NCI-H446 (cell line): Measurements from ENCODE around the gene APEX1.
"Not testable (repeated sequence)": the region's sequence is repeated elsewhere in the genome, so short reads cannot be mapped to it uniquely, and the experiment has no call there.

Source experiments
- DNase-seq, 2 experiments: peaks; one replicate each; lab custom pipeline; 2025; lab: John Stamatoyannopoulos, UW

APEX1 gene

DNA sequence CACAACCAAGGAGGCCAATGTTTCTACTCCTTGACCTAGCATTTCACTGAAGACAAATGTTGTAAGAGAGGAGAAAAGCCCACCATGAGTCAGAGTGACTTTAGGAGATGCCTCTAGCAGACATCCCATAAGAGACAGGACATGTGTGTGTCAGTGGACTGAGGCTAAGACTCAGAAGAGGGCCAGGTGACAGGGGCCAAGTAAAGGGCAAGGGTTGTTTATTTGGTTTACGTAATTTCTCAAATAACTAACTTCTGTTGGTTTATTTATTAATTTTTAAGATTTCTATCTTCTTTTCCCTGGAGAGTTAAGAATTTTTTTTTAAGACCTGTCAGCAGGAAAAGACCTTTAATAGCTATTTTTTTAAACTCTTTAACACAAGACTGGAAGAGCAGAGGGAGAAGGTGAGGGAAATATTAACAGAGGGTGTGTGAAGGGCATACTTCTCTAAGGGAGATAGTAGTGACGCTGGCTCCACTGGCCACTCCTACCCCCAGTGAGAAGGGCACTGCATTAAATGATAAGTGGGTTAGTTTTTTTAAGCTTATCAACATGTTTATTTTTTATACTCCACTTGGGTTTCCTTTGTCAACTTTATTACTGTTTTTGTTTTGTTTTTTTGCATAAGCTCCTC, 17.6 kb downstream of the APEX1 start:
- no peak for DNase-seq

DNA sequence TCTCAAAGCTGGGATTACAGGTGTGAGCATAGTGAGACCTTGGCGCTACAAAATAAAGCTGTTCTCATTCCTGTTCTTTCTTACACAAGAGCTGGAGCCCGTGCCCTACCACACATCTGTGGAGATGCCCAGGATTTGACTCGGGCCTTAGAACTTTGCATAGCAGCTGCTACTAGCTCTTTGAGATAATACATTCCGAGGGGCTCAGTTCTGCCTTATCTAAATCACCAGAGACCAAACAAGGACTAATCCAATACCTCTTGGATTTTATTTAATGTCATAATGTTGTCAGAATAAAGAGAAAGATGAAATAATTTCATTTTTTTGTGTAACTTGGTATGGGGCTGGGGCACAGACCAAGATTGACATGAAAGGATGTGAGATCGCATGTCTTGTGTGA, 21.8 kb downstream of the APEX1 start:
- no peak for DNase-seq

DNA sequence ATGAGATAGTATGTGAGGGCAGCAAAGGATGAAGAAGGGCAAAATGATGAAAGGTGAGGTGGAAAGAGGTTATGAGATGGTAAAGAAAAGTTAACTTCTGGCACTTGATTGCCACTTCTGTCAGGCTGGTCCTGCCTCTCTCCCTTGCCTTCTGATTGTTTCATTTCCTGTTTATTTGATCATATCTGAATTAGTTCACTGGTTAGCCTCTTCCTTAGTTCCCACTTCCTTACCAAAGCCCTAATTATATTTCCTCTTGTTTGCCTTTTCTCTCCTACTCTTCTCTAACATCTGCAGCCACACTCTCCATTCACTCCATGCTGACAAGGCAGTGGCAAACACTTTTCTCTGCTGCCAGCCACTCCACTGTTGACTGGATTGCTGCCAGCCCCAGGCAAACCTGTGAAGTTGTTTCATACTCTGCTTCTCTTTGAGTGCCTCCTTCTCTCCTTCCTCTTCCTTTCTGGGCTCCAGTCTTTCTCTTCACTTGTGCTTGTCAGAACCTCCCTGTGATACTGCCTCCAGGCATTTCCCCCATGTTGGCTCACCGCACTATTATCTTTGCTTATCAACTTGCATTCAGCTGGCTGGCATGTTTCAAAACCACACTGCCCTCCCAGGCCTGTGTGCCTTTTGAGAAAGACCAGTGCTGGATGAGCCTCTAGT, 22.3 kb downstream of the APEX1 start:
- DNase-seq: no peak

DNA sequence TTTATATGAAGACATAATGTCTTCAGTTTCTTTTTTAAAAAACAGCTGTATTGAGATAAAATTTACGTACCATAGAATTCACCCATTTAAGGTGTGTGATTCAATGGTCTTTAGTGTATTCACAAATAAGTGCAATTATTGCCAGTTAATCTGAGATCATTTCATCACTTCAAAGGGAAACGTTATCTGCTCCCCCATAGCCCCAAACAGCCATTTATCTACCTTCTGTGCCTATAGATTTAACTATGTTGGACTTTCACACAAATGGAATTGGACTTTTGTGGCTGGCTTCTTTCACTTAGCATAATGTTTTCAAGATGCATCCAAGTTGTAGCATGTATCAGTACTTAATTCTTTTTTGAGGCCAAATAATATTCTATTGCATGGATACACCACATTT, 23.9 kb downstream of the APEX1 start:
- no peak for DNase-seq

DNA sequence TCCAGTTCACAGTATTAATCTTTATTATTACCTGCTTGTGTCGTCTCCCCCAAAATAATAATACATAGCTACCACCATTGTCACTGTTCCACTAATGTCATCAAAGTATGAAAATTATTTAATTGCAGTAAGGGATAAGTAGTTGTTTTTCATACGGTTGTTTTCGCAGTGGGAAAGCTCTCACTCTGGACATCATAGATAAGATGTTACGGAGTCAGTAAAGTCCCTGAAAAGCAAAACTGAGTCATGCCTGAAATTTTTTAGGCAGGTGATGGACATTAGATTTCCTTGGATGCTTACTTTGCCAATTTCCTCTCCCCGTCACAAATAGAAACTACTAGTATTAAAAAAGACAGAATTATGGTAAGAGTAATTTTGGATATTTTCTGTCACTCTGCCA, 27.4 kb downstream of the APEX1 start:
- DNase-seq: no peak

DNA sequence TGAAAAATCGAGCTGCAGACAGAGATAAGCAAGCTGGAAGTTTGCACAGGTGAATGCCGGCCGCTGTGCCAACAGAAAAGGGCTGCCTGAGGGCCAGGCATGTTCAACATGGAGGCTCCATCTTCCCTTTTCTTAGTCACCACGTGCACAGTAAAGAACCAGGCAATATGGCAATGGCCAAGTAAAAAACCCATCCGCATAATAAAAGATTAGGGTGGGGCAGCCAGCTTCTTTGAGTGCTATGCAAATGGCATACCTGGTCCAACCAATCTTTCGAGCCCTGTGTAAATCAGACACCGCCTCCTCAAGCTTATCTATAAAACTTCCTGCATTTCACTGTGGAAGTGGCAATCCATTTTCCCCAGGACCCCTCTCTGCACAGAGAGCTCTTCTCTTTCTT, 30.9 kb downstream of the APEX1 start:
- DNase-seq: no peak

DNA sequence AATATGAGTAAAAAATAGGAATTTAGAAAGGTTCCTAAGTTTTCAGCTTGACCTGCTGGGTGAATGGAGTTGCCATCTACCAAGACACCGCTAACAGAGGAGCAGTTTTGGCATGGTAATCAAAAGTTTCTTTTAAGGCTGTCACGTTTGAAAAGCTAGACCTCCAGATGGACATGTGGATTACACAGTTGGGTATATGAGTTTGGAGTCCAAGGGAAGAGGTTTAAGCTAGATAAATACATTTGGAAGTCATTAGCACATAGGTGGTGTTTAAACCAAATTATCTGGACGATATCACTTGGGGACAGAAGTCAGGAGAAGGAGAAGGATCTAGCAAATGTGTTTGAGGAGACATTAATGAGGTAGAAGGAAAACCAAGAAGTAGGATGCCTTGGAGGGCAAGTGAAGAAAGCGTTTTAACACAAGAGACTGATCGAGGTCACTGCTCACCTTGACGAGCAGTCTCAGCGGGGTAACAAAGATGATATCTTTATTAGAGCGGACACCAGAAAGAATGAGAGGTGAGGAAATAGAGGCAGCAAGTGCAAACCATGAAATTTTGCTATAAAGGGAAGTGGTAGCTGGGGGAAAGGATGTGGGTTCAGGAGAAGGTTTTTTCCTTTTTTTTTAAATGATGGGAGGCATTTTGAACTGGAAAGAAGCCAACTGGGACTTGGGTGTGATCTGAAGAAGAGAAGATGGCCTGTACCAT, 31.8 kb downstream of the APEX1 start:
- DNase-seq: no peak

DNA sequence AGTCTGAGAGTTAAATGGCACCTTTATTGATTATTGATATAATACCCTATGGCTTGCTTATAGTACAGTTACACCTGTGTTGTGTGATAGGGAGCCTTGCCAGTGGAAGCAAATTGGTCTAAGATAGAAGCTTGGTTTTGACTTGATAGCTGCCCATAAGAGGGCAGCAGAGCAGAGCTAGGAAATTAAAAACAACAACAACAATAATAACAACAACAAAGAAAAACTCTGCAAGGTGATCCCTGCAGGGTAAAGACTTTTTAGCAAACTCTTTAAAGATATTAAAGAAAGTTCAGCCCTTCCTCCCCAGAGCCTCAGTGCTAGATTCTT, 32.3 kb downstream of the APEX1 start:
- no peak for DNase-seq

DNA sequence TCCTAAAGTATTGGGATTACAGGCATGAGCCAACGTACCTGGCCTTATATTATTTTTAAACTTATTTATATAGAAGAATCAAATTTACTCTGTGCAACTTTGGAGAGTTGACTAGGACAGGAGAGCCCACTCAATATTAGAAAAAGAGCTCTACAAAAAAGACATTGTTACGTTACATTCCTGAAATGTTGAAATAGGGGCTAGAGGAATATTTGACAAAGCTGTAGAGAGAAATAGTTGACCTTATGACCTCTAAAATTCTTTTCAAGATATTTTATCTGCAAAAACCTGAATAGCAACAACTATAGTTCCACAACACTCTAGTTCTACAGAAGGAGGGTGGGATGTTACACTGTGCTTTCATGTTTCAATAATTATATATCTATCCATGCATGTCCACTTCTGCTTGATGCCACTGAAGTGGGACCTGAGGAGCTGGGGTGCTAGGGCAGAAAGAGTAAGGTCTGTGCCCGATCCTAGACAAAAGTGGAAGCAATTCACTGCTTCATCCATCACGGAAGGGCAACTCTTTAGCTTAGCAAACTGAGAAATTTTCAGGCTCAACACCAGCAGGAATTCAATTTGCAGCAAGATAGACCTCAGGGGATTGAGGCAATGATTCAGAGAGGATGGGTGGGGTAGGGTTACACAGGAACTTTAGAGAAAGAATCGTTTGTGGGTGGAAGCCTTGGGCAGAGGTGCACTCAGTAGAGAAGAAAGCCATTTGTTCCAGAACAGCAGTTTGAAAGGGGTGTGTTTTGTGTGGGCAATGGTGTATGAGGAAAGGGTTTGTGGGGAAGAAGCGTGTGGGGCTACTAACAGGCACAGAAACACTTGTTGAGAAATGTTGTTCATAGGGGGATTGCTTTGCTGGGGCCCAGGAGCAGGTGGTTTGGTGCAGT, 34.3 kb downstream of the APEX1 start:
- DNase-seq: no peak

DNA sequence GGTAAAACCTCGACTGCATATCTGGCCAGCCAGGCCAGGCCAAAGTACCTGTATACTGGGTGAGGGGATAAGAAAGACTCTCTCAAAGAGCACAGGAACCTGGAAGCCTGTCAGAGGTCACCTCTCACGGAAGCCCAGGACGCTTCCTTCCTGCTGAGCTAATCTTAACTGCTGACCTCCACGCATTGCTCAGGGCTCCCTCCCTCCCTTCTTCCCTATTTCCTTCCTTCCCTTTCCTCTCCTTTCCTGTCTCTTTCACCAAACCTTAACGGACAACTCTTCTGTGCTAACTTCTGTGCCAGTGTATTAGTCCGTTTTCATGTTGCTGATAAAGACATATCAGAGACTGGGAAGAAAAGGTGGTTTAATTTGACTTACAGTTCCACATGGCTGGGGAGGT, 35.5 kb downstream of the APEX1 start:
- no peak for DNase-seq

DNA sequence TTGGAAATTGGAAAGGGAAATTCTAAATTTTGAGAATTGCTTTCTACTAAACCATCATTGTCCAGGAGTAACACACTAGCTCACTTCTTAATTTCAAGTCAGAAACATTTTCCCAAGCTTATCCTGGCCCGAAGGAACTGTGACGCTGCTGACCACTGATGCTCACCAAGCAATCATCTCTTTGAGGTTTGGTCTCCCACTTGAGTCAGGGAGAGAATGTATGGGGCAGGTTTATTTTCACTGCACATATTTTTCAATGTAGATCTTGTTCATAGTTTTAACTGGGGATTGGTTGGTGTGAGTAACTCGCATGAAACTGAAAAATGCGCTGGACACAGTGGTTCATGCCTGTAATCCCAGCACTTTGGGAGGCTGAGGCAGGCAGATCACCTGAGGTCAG, 37.5 kb downstream of the APEX1 start:
- no peak for DNase-seq

DNA sequence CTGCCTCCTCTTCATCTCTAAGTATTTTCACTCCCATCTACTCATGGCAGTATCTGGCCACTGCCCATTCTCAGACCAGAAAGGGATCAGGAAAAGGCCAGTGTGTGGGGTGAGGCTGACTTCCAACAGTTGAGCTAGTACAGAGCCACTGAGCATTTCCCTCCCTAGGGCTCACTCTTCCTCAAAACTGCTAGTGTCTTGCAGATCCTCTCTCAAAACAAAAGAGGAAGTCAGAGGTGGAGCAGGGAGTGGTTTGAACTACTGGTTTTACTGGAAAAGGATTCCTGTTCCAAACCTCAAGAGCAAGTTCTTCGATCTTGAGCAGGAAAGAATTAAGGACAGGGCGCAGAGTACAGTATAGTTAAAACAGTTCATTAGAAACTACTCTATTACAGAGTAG, 38.6 kb downstream of the APEX1 start:
- DNase-seq: no peak

DNA sequence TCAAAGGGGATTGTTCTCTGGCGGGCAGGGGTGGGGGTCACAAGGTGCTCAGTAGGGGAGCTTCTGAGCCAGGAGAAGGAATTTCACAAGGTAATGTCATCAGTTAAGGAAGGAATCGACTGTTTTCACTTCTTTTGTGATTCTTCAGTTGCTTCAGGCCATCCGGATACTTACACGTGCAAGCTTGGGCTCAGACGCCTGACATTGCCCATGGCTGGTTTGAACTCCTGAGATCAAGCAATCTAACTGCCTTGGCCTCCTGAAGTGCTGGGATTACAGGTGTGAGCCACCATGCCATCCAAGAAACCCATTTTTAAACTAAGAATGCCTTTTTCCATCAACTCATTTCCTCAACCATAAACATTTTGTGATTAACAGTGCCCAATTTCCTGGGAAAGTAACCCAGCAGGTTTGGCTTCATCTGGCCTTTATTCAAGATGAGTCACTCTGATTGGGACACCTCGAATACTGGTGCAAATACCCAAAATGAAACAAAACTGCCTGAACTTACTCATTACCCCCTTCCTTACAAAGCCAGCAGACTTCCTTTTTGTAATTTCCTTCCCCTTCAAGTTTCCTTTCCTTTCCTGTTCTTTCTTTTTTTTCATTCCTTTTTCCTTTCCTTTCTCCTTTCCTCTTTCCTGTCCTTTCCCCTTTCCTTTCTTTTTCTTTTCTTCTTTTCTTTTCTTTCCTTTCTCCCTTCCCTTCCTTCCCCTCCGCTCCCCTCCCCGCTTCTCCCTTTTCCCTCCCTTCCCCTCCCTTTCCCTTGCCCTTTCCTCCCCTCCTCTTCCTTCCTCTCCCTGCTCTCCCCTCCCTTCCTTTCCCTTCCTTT, 40.1 kb downstream of the APEX1 start:
- no peak for DNase-seq

DNA sequence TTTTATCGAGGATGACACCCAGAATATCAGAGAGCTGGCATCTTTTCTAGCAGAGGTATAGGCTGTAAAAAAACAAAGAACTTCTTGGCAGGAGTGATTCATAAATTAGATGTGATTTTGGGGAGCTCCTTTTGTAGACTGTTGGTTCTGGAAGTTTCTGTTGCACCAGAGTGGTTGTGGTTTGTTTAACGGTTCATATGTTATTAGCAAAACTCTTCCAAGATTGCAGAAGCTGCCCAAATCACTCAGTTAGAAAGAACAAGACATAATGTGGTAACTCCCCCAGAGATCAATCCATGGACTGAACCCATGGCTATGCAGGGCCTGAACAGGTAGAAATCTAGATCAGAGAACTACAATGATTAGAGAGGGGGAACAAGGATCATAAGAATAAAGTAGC, 43.6 kb downstream of the APEX1 start:
- no peak for DNase-seq

DNA sequence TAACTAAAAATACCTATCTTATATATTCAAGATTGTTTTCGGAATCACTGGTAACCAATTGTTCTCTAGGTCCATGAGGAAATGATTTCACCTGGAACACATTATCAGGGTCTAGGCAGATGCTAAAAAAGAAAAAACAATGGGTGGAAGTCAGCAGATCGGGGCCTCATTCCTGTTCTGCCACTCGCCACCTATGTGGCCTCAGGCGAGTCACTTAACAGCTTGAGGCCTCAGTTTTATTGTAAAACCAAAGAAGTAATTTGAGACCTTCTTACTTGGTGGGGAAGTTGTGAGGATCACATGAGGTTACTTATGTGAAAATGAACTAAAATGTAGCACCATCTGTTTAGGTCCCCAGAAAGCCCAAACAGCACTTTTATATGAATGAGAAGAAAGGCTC, 44.1 kb downstream of the APEX1 start:
- no peak for DNase-seq

DNA sequence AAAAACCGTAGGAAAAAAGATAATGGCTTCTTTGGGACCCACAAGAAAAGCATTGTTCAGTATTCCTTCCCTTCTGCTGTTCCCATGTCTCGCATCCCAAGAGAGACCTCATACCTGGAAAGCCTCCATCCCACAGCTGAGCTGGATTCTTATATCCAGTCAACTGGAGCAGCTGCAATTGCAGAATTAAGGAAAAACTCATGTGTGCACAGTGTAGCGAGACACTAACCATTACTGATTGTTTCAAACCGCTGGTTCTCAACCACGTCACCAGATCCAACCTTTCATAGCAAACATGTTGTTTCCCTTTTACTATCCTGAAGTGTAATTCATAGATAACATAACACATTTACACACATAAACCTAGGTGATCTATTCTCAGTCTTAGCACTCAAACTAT, 44.9 kb downstream of the APEX1 start:
- no peak for DNase-seq

DNA sequence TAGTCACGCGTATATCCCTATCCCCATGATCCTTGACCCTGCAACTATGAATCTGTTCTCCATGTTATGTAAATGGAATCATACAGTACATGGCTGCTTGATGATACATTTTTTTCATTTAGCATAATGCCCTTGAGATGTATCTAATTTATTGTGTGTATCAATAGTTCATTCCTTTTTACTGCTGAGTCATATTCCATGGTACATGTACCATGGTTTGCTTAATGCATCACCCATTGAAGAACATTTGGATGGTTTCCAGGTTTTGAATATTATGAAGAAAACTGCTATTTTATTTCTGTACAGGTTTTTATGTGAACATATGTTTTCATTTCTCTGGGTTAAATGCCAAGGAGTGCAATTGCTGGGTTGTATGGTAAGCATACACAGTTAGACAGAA, 46.3 kb downstream of the APEX1 start:
- peak in 1 of 2 experiments; percentile 31 for DNase-seq

DNA sequence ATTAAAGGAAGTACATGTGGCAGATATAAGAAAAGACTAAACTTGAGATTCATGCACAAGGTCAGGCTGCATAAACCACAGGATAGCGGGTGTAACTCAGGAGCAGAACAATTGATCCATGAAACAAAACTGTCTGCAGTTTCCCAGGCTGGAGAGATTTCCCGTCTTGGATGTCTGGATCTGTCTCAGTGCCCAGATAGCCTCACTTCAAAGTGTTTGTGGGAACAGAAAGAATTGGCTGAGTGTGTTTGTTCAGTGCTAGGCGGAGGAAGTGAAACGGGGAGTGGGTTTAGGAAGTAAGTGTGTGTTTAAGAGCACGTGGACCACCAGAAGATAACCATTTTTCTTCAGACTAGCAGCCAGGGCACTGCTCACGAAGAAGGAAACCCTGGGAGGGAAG, 48.9 kb downstream of the APEX1 start:
- DNase-seq: no peak

DNA sequence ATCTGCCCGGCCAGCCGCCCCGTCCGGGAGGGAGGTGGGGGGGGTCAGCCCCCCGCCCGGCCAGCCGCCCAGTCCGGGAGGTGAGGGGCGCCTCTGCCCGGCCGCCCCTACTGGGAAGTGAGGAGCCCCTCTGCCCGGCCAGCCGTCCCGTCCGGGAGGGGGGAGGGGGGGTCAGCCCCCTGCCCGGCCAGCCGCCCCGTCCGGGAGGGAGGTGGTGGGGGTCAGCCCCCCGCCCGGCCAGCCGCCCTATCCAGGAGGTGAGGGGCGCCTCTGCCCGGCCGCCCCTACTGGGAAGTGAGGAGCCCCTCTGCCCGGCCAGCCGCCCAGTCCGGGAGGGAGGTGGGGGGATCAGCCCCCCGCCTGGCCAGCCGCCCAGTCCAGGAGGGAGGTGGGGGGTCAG, 51.2 kb downstream of the APEX1 start:
- not testable (repeated sequence) for DNase-seq

DNA sequence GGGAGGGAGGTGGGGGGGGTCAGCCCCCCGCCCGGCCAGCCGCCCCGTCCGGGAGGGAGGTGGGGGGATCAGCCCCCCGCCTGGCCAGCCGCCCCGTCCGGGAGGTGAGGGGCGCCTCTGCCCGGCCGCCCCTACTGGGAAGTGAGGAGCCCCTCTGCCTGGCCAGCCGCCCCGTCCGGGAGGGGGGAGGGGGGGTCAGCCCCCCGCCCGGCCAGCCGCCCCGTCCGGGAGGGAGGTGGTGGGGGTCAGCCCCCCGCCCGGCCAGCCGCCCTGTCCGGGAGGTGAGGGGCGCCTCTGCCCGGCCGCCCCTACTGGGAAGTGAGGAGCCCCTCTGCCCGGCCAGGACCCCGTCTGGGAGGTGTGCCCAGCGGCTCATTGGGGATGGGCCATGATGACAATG, 51.7 kb downstream of the APEX1 start:
- DNase-seq: not testable (repeated sequence)
